ENCODE measurements around the gene PI4K2A.
"Not testable (repeated sequence)": the region's sequence is repeated elsewhere in the genome, so short reads cannot be mapped to it uniquely, and the experiment has no call there.

The PI4K2A gene

GRCh38 chr10:97632949-97633884, 7.3 kb upstream of the PI4K2A start, which contains the start of gene MORN4:
Gene MORN4, minus strand, starts transcription at chr10:97633500. Its CDS starts 13,847 bp downstream, at chr10:97619653.
- DNase-seq (ENCODE audit: low spot score), result peak; percentile 89
- TF ChIP-seq CTCF (IDR thresholded peaks at IDR 0.05; ENCODE audit: extremely low read depth, missing control alignments), result no peak

GRCh38 chr10:97633921-97634320, 6.5 kb upstream of the PI4K2A start:
- DNase-seq (ENCODE audit: low spot score), result no peak

GRCh38 chr10:97635577-97635976, 4.9 kb upstream of the PI4K2A start:
- DNase-seq (ENCODE audit: low spot score), result no peak
- TF ChIP-seq CTCF (IDR thresholded peaks at IDR 0.05; ENCODE audit: extremely low read depth, missing control alignments), result no peak

More at GRCh38 chr10:97633921-97634320, 6.5 kb upstream of the PI4K2A start:
- TF ChIP-seq CTCF (IDR thresholded peaks at IDR 0.05; ENCODE audit: extremely low read depth, missing control alignments), result no peak

- DNase-seq (ENCODE audit: low spot score), result not testable (repeated sequence)
Observed at GRCh38 chr10:97639090-97639489, 1.4 kb upstream of the PI4K2A start.

GRCh38 chr10:97640868-97641811, 669 bp downstream of the PI4K2A start:
- peak; percentile 51 for DNase-seq (ENCODE audit: low spot score)
- TF ChIP-seq CTCF (IDR thresholded peaks at IDR 0.05; ENCODE audit: extremely low read depth, missing control alignments), result no peak

GRCh38 chr10:97642471-97643159, 2.1 kb downstream of the PI4K2A start:
- DNase-seq (ENCODE audit: low spot score), result not testable (repeated sequence)

GRCh38 chr10:97643441-97643985, 3.0 kb downstream of the PI4K2A start:
- no peak for TF ChIP-seq CTCF (IDR thresholded peaks at IDR 0.05; ENCODE audit: extremely low read depth, missing control alignments)
- no peak for DNase-seq (ENCODE audit: low spot score)
